DND-41 (cell line): ENCODE data around the gene FAM120A.

ENCODE experiments used
- ATAC-seq: fragments of 200-7000 bp; cut with Tn5 transposase; 3 replicates; pipeline ENCODE4 v1.9.1; 2021; ENCODE audit warnings: low read depth; ENCODE audit not compliant: insufficient read depth
- DNase-seq: peaks from one replicate; pipeline ENCODE4 v3.0.0-alpha.2; 2020
- H2AFZ ChIP-seq: 2 replicates; pipeline ENCODE4 v1.6.0; 2012; ENCODE audit warnings: low read depth, low read length
- H3K27ac ChIP-seq: 2 replicates; pipeline ENCODE4 v1.5.1; 2012; ENCODE audit warnings: low read length, inconsistent platforms
- H3K27me3 ChIP-seq: fragments of 200-600 bp; sonication (generic); 2 replicates; pipeline ENCODE4 v1.6.0; 2012; ENCODE audit warnings: low read length, mild to moderate bottlenecking, inconsistent platforms; ENCODE audit not compliant: insufficient read depth, poor library complexity
- H3K36me3 ChIP-seq: 2 replicates; pipeline ENCODE4 v1.5.1; 2012; ENCODE audit warnings: low read length, inconsistent platforms; ENCODE audit not compliant: insufficient read depth
- H3K4me1 ChIP-seq: 2 replicates; pipeline ENCODE4 v1.5.1; 2012; ENCODE audit warnings: mild to moderate bottlenecking, low read length; ENCODE audit not compliant: insufficient read depth
- H3K4me2 ChIP-seq: 2 replicates; pipeline ENCODE4 v1.6.0; 2012; ENCODE audit warnings: mild to moderate bottlenecking, moderate library complexity, low read length, inconsistent platforms; ENCODE audit not compliant: insufficient read depth
- H3K4me3 ChIP-seq, 2 experiments: fragments of 200-600 bp in 1 of 2; shearing (Covaris generic) in 1 of 2; 2 replicates each; pipeline ENCODE4 v1.5.1; 2012 to 2016; ENCODE audit warnings: inconsistent platforms in 2 of 2, low read length in 2 of 2, mild to moderate bottlenecking in 2 of 2, low read depth in 1 of 2, moderate library complexity in 1 of 2
- H3K79me2 ChIP-seq: 2 replicates; pipeline ENCODE4 v1.6.0; 2012; ENCODE audit warnings: low read length, inconsistent platforms; ENCODE audit not compliant: insufficient read depth
- H3K9ac ChIP-seq: 2 replicates; pipeline ENCODE4 v1.6.0; 2012; ENCODE audit warnings: low read depth, mild to moderate bottlenecking, inconsistent platforms, low read length, moderate library complexity
- H3K9me3 ChIP-seq: 2 replicates; pipeline ENCODE4 v1.5.1; 2012; ENCODE audit warnings: low read length, moderate library complexity, mild to moderate bottlenecking, inconsistent platforms; ENCODE audit not compliant: insufficient read depth, severe bottlenecking
- H4K20me1 ChIP-seq: 2 replicates; pipeline ENCODE4 v1.6.0; 2012; ENCODE audit warnings: low read length; ENCODE audit not compliant: insufficient read depth
- EZH2 ChIP-seq: IDR thresholded peaks from 3 replicates; pipeline ENCODE4 v1.6.1; 2012; ENCODE audit warnings: borderline replicate concordance, low read depth, mild to moderate bottlenecking, moderate library complexity, low read length, inconsistent platforms; ENCODE audit not compliant: severe bottlenecking
- TF ChIP-seq, protein P1 (sequence below): IDR thresholded peaks from 2 replicates; pipeline ENCODE4 v1.5.1; 2012; ENCODE audit warnings: borderline replicate concordance, low read length, moderate library complexity, mild to moderate bottlenecking; ENCODE audit not compliant: poor library complexity, severe bottlenecking; ENCODE audit errors: extremely low read depth

FAM120A gene

GRCh38 chr9:93505541-93506132 is 54.2 kb downstream of the FAM120A start:
- DNase-seq (no peak), ATAC-seq (no peak)
- Histone ChIP-seq H3K4me2 (no peak overlapping the region), H3K27me3 (no peaks in the 10 kb centered on the region), H3K9ac (no peak overlapping the region), H3K79me2 (peaks cover 89% of the 10 kb centered on the region), H3K4me1 (peaks cover 10% of the 10 kb centered on the region), H3K36me3 (peaks cover 70% of the 10 kb centered on the region), H3K9me3 (no peaks in the 10 kb centered on the region), H2AFZ (no peak overlapping the region), H3K27ac (no peak overlapping the region), H4K20me1 (peaks cover 32% of the 10 kb centered on the region), H3K4me3 (no peak overlapping the region)
- TF ChIP-seq, protein P1, sequence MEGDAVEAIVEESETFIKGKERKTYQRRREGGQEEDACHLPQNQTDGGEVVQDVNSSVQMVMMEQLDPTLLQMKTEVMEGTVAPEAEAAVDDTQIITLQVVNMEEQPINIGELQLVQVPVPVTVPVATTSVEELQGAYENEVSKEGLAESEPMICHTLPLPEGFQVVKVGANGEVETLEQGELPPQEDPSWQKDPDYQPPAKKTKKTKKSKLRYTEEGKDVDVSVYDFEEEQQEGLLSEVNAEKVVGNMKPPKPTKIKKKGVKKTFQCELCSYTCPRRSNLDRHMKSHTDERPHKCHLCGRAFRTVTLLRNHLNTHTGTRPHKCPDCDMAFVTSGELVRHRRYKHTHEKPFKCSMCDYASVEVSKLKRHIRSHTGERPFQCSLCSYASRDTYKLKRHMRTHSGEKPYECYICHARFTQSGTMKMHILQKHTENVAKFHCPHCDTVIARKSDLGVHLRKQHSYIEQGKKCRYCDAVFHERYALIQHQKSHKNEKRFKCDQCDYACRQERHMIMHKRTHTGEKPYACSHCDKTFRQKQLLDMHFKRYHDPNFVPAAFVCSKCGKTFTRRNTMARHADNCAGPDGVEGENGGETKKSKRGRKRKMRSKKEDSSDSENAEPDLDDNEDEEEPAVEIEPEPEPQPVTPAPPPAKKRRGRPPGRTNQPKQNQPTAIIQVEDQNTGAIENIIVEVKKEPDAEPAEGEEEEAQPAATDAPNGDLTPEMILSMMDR: no peak
- TF ChIP-seq EZH2: no peak

DNA sequence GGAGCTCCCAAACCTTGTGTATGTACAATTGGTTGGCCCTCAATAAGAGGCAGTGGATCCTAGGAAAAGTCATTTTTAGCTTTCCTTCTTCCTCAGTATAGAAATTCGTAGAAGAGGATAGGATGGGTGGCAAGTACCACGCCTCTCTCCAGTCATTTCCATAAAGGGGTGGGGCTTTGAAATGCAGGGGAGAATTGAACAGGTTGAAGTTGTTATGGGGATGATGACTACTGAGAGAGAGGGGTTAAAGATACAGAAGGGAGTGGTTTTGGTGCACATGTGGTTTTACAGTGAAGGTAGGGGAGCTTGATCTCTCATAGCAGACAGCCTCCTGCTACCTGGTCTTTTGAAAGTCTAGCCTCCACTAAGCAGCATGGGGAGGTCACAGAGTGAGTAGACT is 56.3 kb downstream of the FAM120A start:
- no peak for TF ChIP-seq EZH2
- TF ChIP-seq, protein P1: no peak
- Histone ChIP-seq H3K27ac (no peak overlapping the region), H3K9ac (no peak overlapping the region), H3K4me2 (no peak overlapping the region), H3K36me3 (peaks cover 60% of the 10 kb centered on the region), H3K4me1 (no peaks in the 10 kb centered on the region), H3K79me2 (peaks cover 89% of the 10 kb centered on the region), H3K4me3 (no peak overlapping the region), H3K27me3 (no peaks in the 10 kb centered on the region), H3K9me3 (no peaks in the 10 kb centered on the region), H4K20me1 (peaks cover 38% of the 10 kb centered on the region), H2AFZ (no peak overlapping the region)
- DNase-seq (no peak), ATAC-seq (no peak)

- Histone ChIP-seq H3K9ac (no peak overlapping the region), H3K27me3 (no peaks in the 10 kb centered on the region), H3K27ac (no peak overlapping the region), H3K9me3 (no peaks in the 10 kb centered on the region), H3K79me2 (peaks cover 89% of the 10 kb centered on the region), H3K4me3 (no peak overlapping the region), H3K4me2 (no peak overlapping the region), H3K36me3 (peaks cover 60% of the 10 kb centered on the region), H4K20me1 (peaks cover 40% of the 10 kb centered on the region), H3K4me1 (no peaks in the 10 kb centered on the region), H2AFZ (no peak overlapping the region)
- no peak for ATAC-seq
- DNase-seq: no peak
- no peak for TF ChIP-seq EZH2
- TF ChIP-seq, protein P1: no peak
These were observed 56.7 kb downstream of the FAM120A start for GRCh38 chr9:93508207-93508606.
